BE2C (cell line): ENCODE measurements around the gene PFKM.

Experiments used
- DNase-seq: peaks from one replicate; pipeline ENCODE4 v3.0.0-alpha.2; 2020
- H3K27me3 ChIP-seq: fragments of 250-450 bp; sonication (Bioruptor Pico); 2 replicates; pipeline ENCODE4 v1.5.1; 2020; ENCODE audit warnings: mild to moderate bottlenecking
- H3K36me3 ChIP-seq: fragments of 250-450 bp; sonication (Bioruptor Pico); 2 replicates; pipeline ENCODE4 v1.5.1; 2020; ENCODE audit warnings: mild to moderate bottlenecking
- H3K4me1 ChIP-seq: fragments of 250-450 bp; sonication (Bioruptor Pico); 2 replicates; pipeline ENCODE4 v1.5.1; 2020
- H3K4me3 ChIP-seq: 2 replicates; pipeline ENCODE4 v1.5.1; 2011; ENCODE audit warnings: low read depth, low read length
- H3K9me3 ChIP-seq: fragments of 250-450 bp; sonication (Bioruptor Pico); 2 replicates; pipeline ENCODE4 v1.5.1; 2020
- TF ChIP-seq, protein P1 (sequence below): IDR thresholded peaks from 2 replicates; pipeline ENCODE4 v1.5.1; 2012; ENCODE audit warnings: mild to moderate bottlenecking, low read depth, low read length

PFKM gene

DNA sequence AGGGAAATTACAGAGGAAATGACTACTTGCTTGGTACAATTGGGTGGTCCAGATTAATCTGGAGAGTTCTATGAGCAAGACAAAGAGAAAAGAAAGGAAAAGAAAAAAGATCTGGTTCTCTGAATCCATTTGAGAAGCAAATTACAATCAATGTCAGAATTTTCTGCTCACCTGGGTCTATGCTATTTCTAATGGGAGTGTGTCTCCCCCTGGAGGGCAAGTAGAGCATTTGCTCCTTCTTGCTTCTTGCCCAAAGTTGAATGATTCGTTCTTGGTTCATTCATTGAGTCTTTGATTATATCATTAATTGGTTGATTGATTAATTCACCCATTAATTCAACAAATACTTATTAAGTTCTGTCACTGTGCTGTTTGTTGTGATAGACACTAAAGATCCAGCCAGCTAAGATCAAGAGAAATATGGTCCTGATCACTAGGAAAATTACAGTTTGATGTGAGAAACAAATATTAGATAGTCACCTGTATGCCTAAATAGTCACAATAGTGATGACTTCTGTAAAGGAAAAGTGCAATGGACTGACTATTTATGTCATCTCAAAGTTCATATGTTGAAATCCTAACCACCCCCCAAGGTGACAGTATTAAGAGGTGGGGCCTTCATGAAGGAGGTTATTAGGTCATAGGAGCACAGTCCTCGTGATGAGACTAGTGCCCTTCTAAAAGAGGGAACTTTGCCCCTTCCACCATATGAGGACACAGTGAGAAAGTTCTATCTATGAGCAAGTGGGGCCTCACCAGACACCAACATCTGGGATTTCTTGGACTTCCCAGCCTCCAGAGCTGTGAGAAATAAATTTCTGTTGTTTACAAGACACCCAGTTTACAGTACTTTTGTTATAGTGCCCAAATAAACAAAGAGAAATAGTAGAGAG, 46.2 kb downstream of the PFKM start:
- peak; percentile 52 for DNase-seq
- TF ChIP-seq, protein P1, sequence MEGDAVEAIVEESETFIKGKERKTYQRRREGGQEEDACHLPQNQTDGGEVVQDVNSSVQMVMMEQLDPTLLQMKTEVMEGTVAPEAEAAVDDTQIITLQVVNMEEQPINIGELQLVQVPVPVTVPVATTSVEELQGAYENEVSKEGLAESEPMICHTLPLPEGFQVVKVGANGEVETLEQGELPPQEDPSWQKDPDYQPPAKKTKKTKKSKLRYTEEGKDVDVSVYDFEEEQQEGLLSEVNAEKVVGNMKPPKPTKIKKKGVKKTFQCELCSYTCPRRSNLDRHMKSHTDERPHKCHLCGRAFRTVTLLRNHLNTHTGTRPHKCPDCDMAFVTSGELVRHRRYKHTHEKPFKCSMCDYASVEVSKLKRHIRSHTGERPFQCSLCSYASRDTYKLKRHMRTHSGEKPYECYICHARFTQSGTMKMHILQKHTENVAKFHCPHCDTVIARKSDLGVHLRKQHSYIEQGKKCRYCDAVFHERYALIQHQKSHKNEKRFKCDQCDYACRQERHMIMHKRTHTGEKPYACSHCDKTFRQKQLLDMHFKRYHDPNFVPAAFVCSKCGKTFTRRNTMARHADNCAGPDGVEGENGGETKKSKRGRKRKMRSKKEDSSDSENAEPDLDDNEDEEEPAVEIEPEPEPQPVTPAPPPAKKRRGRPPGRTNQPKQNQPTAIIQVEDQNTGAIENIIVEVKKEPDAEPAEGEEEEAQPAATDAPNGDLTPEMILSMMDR = peak; percentile 97

DNA sequence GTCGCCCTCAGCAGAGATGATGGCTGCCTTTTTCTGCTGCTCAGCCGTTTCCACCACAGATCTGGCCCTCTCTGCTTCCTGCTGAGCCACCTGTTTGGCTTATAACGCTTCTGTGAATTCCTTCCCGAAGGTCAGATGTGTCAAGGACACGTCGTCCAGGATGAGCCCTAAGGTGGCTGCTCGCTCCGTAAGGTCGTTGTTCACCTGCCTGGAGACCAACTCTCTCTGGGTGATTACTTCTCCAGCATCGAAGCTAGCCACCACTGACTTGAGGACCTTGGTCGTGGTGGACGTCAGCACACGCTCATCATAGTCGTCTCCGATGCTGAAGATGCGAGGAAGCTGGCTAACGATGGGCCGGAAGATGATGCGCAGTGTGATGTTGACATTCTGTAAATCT, 49.8 kb downstream of the PFKM start:
- TF ChIP-seq, protein P1 = no peak
- H3K9me3 ChIP-seq = no peaks in the 10 kb centered on the region
- H3K4me3 ChIP-seq = no peak overlapping the region
- no peaks in the 10 kb centered on the region for H3K27me3 ChIP-seq
- no peak for DNase-seq
- no peaks in the 10 kb centered on the region for H3K4me1 ChIP-seq
- H3K36me3 ChIP-seq = no peaks in the 10 kb centered on the region

More for the DNA sequence above, 46.2 kb downstream of the PFKM start:
- no peaks in the 10 kb centered on the region for H3K4me1 ChIP-seq
- H3K27me3 ChIP-seq = no peaks in the 10 kb centered on the region
- H3K9me3 ChIP-seq = no peaks in the 10 kb centered on the region
- no peak overlapping the region for H3K4me3 ChIP-seq
- H3K36me3 ChIP-seq = no peaks in the 10 kb centered on the region

DNA sequence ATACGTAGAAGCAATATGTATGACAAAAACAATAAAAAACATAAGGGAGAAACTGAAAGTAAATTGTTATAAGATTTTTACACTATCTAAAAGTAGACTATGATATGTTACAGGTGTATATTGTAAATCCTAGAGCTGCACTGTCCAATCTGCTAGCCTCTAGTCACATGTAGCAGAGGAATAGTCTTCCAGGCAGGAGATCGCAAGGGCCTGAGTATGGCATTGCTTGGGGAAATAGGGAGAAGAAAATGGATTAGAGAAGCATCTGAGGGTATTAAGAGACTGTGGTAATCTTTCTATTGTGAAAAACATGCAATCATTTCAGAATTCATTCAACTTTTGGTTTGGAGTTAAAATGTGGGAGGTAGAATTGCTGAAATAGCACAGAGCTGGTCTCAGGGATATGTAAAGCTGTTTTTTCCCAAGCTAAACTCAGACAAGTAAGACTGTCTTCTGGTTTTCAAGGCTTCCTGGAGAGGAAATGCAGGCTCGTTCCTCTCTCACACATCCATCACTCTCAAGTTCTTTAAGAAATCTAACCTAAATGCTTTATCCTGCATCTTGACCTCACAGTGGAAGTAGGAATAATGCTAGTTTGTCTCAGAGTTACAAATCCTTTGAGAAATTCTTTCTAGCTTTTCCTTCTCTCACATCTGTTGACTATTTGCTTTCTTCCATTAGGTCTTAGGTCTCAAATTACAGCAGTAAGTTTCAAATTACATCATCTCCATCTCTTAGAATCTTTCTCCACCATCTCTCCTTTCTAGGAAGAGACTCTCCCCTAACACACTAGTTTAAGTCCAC, 56.7 kb downstream of the PFKM start:
- Histone ChIP-seq H3K9me3 (no peaks in the 10 kb centered on the region), H3K27me3 (peaks cover 18% of the 10 kb centered on the region), H3K36me3 (no peaks in the 10 kb centered on the region), H3K4me3 (no peak overlapping the region), H3K4me1 (no peaks in the 10 kb centered on the region)
- TF ChIP-seq, protein P1 = no peak
- DNase-seq = no peak

DNA sequence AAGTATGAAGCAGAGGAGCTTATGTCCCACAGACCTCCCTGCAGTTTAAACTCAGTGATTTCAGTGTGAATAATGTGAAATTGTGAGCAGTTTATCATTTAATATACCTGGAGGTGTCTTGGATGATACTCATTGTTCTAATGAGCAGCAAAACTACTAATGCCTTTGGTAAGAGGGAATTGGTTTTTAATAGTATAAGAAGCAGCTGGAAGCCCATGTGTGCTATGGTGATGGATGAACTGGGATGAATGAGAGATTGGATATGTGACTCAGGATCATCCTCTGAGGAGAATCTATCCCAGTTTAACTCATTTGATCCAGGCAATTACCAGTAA, 57.2 kb downstream of the PFKM start:
- H3K36me3 ChIP-seq = no peaks in the 10 kb centered on the region
- H3K27me3 ChIP-seq = peaks cover 18% of the 10 kb centered on the region
- no peaks in the 10 kb centered on the region for H3K4me1 ChIP-seq
- H3K4me3 ChIP-seq = no peak overlapping the region
- DNase-seq = no peak
- TF ChIP-seq, protein P1 = no peak
- no peaks in the 10 kb centered on the region for H3K9me3 ChIP-seq

DNA sequence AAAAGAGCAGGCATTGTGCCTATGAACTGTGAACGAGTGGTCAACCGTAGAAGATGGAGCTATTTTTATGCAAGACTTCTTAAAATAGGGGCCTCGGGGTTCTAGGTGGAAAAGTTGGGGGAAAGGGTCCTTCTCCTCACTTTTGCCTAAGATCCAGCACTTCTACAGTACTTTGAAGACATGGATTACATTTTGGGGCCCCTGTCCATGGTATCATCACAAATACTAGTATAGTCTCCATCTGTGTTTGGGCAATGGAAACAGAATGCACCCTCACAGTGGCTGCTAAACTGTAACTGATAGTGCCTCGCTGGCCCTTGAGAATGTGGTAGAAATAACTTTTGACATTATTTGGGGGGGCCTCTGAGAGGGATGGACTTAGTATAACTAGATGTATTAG, 58.8 kb downstream of the PFKM start:
- Histone ChIP-seq H3K4me1 (no peaks in the 10 kb centered on the region), H3K27me3 (peaks cover 18% of the 10 kb centered on the region), H3K4me3 (no peak overlapping the region), H3K36me3 (no peaks in the 10 kb centered on the region), H3K9me3 (no peaks in the 10 kb centered on the region)
- TF ChIP-seq, protein P1 = no peak
- no peak for DNase-seq

DNA sequence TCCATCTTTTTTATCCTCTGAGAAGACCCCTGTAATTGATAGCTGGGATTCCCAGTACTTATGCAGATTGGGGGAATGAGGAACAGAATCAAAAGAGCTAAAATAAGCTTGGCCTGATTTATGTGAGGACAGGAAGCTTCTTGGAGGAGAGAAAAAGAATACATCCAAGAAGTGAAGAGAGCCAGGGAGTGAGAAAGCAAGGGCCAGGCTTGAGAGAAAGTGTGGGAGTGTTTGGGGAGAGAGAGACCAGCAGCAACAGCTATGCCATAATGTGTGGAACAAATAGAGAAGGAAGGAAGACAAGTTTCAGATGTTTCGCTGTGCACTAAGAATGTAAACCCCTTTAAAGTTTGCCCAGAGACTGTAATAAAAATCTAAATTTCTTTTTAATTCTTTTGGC, 60.3 kb downstream of the PFKM start:
- TF ChIP-seq, protein P1 = no peak
- Histone ChIP-seq H3K27me3 (peaks cover 28% of the 10 kb centered on the region), H3K4me1 (no peaks in the 10 kb centered on the region), H3K9me3 (no peaks in the 10 kb centered on the region), H3K4me3 (no peak overlapping the region), H3K36me3 (no peaks in the 10 kb centered on the region)
- DNase-seq = no peak
